ENCODE data around the gene GABRB1. TPM values are rescaled to one million over a fixed set of nuclear protein-coding genes. Genes with fewer than 3 reads are reported as not detected.

The GABRB1 gene
- total and polyA plus RNA-seq, 2 of the 8 experiments (the other 6 are each of a cell fraction or from before 2014, with no cell fraction given) = 0.22 to 0.38 TPM

- CTCF ChIA-PET (ENCODE audit: partially characterized antibody) = no interaction called here
- 89% methylated on average over 6 of the region's 6 CpGs; no CpG with 5 or more reads in 1 of the 2 experiments for WGBS, 2 experiments (ENCODE audit: extremely low coverage in 1 of 2, insufficient coverage in 1 of 2, insufficient read length in 1 of 2, insufficient replicate concordance in 2 of 2, low coverage in 1 of 2, low lambda C conversion rate in 2 of 2, missing lambda C conversion rate in 1 of 2)
- TF ChIP-seq RAD21 (IDR thresholded peaks at IDR 0.05 in 1 of 2, conservative IDR thresholded peaks at IDR 0.05 in 1 of 2; ENCODE audit: low read depth in 2 of 2, low read length in 2 of 2) (peak in 1 of 2 experiments; percentile 17; a peak in 1 of 4 replicates), SIX5 (IDR thresholded peaks at IDR 0.05; ENCODE audit: low read depth, low read length) (no peak)
Observed at GRCh38 chr4:47154816-47155370, 123.5 kb downstream of the GABRB1 start.

More at GRCh38 chr4:47154816-47155370, 123.5 kb downstream of the GABRB1 start:
- Histone ChIP-seq H4K91ac (replicated peaks; ENCODE audit: insufficient read length, low read length) (no peak overlapping the region), H2AFZ (ENCODE audit: low read length) (peak overlapping the region; percentile 78), H3K9me3 (ENCODE audit: insufficient read depth in 2 of 2, low read depth in 1 of 2, low read length in 1 of 2) (no peaks in the 10 kb centered on the region), H3K56ac (replicated peaks; ENCODE audit: insufficient read length, low read depth, low read length) (no peak overlapping the region), H4K5ac (ENCODE audit: insufficient read length, low read depth, low read length) (no peak overlapping the region), H3K23ac (ENCODE audit: insufficient read length) (no peak overlapping the region), H3K27ac (ENCODE audit: low read depth, low read length) (no peak overlapping the region), H2BK15ac (ENCODE audit: low read length) (no peak overlapping the region), H3K79me1 (ENCODE audit: low read depth, low read length) (no peaks in the 10 kb centered on the region), H3K79me2 (ENCODE audit: control insufficient read depth in 1 of 2, insufficient read depth in 2 of 2, low read length in 2 of 2) (no peaks in the 10 kb centered on the region), H3K4ac (replicated peaks; ENCODE audit: insufficient read length, low read depth, low read length) (no peak overlapping the region), H4K20me1 (replicated peaks in 1 of 2; ENCODE audit: control insufficient read depth in 1 of 2, insufficient read depth in 2 of 2, low read length in 2 of 2) (no peaks in the 10 kb centered on the region), H3K27me3 (replicated peaks in 1 of 4; ENCODE audit: control insufficient read depth in 3 of 4, extremely low read depth in 1 of 4, insufficient read depth in 3 of 4, low read length in 3 of 4) (no peaks in the 10 kb centered on the region), H2BK120ac (replicated peaks; ENCODE audit: low read depth, low read length) (no peak overlapping the region), H2AK5ac (ENCODE audit: low read depth, low read length) (no peak overlapping the region), H2BK5ac (ENCODE audit: low read depth, low read length) (no peak overlapping the region), H3K9ac (replicated peaks in 1 of 4; ENCODE audit: extremely low read depth in 1 of 4, low read depth in 3 of 4, low read length in 3 of 4) (no peak overlapping the region), H3K18ac (ENCODE audit: extremely low read depth, low read length) (no peak overlapping the region), H3K36me3 (ENCODE audit: control insufficient read depth in 2 of 4, insufficient read depth in 4 of 4, low read length in 3 of 4) (no peaks in the 10 kb centered on the region), H3K23me2 (ENCODE audit: low read depth, low read length) (no peaks in the 10 kb centered on the region; the same call in 1 of the 2 replicates), H4K8ac (ENCODE audit: extremely low read depth, insufficient read depth, low read length) (no peak overlapping the region), H2BK20ac (ENCODE audit: low read length) (no peak overlapping the region), H3K4me1 (replicated peaks in 1 of 4; ENCODE audit: control insufficient read depth in 3 of 4, insufficient read depth in 4 of 4, low read length in 3 of 4) (peaks cover 0 to 3% (median 0%) of the 10 kb centered on the region in 4 experiments; a peak in 1 of 7 replicates), H3K14ac (ENCODE audit: insufficient read length) (no peak overlapping the region), H3K4me2 (ENCODE audit: insufficient read depth in 1 of 2, low read depth in 2 of 2, low read length in 2 of 2) (no peak overlapping the region), H2BK12ac (ENCODE audit: low read depth, low read length) (no peak overlapping the region), H3K4me3 (ENCODE audit: extremely low read depth in 1 of 4, insufficient read depth in 2 of 4, low read depth in 3 of 4, low read length in 4 of 4) (no peak overlapping the region)
- DNase-seq (ENCODE audit: low read depth in 1 of 2, low spot score in 2 of 2) (no peak), FAIRE-seq (no peak)
- POLR2A ChIA-PET (ENCODE audit: partially characterized antibody) = no interaction called here

Measured in H1 (cell line).